ENCODE results near the gene FAM149A. TPM values are rescaled to one million over a fixed set of nuclear protein-coding genes. Genes with fewer than 3 reads are reported as not detected.

The FAM149A gene
- total RNA-seq, 1 donor from 2014 or later, result 0.78 TPM

DNA sequence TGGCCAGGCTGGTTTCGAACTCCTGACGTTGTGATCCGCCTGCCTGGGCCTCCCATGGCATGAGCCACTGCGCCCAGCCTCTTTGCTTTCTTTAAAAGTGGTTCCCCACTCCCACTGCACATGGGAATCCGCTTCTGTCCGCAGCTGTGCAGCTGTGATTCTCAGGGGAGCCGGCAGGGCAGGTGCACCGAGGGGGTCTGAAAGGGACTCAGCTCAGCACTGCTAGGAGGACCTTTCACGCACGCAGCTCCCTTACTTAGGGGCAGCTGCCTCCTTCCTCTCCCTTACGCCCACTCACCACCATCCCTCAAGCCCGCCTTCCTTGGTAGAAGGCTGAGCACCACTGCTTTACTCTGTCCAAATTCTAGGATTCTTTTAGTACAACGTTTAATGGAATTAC lies 46.4 kb downstream of the FAM149A start:
- intact Hi-C loops (cut with micrococcal nuclease), result loop anchor here (5.0 kb wide), 1 partner anchor 436 kb away; no protein-coding TSS in a partner anchor

GRCh38 chr4:186151499-186151898 lies 47.0 kb downstream of the FAM149A start:
- intact Hi-C loops (cut with micrococcal nuclease), result loop anchor here (5.0 kb wide), 1 partner anchor 436 kb away; no protein-coding TSS in a partner anchor

DNA sequence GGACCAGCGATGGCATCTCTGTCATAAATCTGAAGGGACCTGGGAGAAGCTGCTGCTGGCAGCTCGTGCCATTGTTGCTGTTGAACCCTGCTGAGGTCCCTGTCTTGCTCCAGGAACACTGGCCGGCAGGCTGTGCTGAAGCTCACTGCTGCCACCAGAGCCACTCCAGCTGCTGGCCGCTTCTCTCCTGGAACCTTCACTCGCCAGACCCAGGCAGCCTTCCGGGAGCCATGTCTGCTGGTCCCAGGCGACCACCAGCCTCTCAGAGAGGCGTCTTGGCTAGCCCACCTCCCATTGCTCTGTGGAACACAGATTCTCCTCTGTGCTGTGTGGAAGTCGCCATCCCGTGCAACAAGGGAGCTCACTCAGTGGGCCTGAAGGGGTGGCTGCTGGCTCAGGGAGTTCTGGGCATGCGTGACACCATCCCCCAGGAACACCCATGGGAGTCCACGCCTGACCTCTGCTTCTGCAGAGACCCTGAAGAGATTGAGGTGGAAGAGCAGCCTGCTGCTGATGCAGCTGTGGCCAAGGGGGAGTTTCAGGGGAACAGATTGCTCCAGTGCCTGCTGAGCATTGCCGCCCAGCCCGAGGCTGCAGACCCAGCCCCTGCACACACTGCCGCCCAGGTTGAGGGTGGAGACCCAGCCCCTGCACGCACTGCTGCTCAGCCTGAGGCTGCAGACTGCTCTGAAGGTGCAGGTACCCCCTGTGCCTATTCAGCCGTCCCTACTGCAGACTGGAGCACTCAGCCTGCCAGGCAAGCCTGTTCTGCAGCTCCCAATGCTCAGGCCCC lies 53.7 kb downstream of the FAM149A start:
- intact Hi-C loops (cut with micrococcal nuclease), result no loop called here

GRCh38 chr4:186158966-186159365 lies 54.5 kb downstream of the FAM149A start:
- intact Hi-C loops (cut with micrococcal nuclease), result no loop called here

- intact Hi-C loops (cut with micrococcal nuclease), result no loop called here
Observed at GRCh38 chr4:186159613-186160012, 55.1 kb downstream of the FAM149A start.

DNA sequence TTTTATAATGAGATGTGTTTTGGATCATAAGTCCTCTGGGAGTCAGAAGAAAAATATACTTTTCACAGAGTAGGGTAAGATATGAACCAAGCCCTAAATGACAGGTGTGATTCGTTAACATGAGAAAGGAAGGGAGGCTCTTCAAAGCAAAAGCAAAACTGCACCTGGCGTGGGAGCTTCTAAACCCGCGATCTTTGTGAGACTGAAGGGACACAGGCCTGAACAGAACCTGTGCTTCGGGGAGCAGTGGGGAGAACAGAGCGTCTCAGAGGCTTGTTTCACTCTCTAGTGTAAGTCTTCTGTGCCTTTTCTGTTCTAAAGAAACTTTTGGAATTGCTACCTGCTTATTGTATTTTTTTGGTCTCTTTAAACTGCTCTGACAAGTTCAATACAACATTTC lies 56.6 kb downstream of the FAM149A start:
- intact Hi-C loops (cut with micrococcal nuclease), result loop anchor here (1.0 kb wide), 1 partner anchor 29 kb away; no protein-coding TSS in a partner anchor

GRCh38 chr4:186166852-186167512 lies 62.5 kb downstream of the FAM149A start:
- intact Hi-C loops (cut with micrococcal nuclease), result no loop called here

GRCh38 chr4:186167605-186168004 lies 63.1 kb downstream of the FAM149A start:
- intact Hi-C loops (cut with micrococcal nuclease), result no loop called here

GRCh38 chr4:186168750-186169149 lies 64.2 kb downstream of the FAM149A start:
- intact Hi-C loops (cut with micrococcal nuclease), result no loop called here

GRCh38 chr4:186169333-186169944 lies 64.9 kb downstream of the FAM149A start:
- intact Hi-C loops (cut with micrococcal nuclease), result no loop called here

- intact Hi-C loops (cut with micrococcal nuclease), result no loop called here
Observed at GRCh38 chr4:186169945-186170802, 65.7 kb downstream of the FAM149A start.

DNA sequence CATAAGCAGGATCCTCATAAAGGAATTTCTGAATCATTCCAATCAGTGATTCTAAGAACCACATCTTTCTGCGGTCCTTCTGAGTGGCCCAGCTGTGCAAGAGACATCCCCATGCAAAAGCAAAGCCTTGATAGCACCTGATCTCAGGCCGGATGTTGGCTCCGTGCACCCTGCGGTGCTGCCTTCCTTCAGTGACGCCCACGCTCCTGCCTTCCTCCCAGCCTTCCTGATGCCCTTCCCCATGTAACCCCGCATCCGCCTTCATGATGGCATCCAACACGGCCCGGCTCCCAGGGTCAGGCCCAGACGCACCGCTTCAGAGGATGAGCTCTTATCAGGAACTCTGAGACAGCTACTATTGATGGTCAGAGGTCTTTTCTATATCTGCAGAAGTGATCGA lies 66.5 kb downstream of the FAM149A start:
- intact Hi-C loops (cut with micrococcal nuclease), result no loop called here

- intact Hi-C loops (cut with micrococcal nuclease), result no loop called here
Observed at GRCh38 chr4:186172546-186172945, 68.0 kb downstream of the FAM149A start.

- intact Hi-C loops (cut with micrococcal nuclease), result no loop called here
Observed at GRCh38 chr4:186188107-186188506, 83.6 kb downstream of the FAM149A start.

DNA sequence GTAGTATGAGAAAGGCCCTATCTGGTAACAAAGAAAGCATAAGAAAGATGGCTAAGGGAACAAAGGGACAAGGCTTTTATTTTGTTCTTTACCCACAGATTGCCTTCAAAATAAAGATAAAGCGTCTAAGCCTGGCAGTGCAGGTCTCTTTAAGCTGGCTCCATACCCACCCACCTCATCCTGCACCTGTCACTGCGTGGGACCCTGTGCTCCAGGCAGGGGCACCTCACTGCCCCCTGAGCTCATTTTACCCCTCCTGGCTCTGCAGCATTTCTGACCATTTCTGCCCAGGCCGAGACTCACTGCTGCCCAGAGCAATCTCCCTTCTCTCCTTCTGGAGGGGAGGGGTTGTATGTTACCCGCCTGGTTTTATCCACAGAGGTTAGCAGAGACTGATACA lies 85.2 kb downstream of the FAM149A start:
- intact Hi-C loops (cut with micrococcal nuclease), result loop anchor here (1.0 to 10.0 kb wide), 10 partner anchors 28 to 1957 kb away; partner anchors contain the start of genes ACSL1, CCDC110, LRP2BP and TLR3

DNA sequence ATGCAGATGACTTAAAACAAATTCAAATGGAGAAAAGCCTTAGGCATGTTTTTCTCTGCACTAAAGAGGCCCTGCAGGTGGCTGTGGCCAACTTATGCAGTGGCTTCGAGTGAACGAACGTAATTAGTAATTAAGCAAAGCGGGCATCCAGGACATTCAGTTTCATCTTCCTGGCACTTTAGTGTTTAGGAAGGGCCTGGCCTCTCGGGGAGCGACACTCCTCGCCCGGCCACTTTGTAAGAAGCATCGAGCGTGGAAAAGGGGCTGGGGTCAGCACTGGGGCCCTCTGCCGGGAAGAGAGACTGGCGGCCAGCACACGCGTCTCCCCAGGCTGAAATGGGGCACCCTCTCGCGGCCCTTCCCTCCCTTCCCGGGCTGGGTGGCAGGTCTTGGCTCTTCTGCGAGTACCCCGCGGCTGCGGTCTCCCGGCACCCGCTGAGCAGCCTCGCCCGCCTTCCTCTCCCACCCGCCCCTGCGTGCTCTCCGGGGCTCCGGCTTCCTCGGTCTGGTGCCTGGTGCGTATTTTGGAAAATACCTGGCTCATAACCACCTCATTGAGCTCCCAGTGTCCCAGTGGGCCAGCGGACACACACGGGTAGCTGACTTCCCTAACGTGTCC lies 86.2 kb downstream of the FAM149A start:
- intact Hi-C loops (cut with micrococcal nuclease), result loop anchor here (1.0 to 10.0 kb wide), 11 partner anchors 29 to 1958 kb away; partner anchors contain the start of genes ACSL1, CCDC110, LRP2BP and TLR3

- intact Hi-C loops (cut with micrococcal nuclease), result loop anchor here (1.0 to 10.0 kb wide), 9 partner anchors 10 to 1959 kb away; partner anchors contain the start of genes ACSL1, CCDC110, LRP2BP and UFSP2
Observed at GRCh38 chr4:186191200-186192065, 86.9 kb downstream of the FAM149A start, which contains the start of gene CYP4V2. Gene CYP4V2 (plus strand): TSS chr4:186191567. CDS start chr4:186191824, 257 bp downstream.

- intact Hi-C loops (cut with micrococcal nuclease), result loop anchor here (1.0 to 10.0 kb wide), 4 partner anchors 9 to 1960 kb away; partner anchors contain the start of gene ACSL1
Observed at GRCh38 chr4:186192066-186192612, 87.6 kb downstream of the FAM149A start.

DNA sequence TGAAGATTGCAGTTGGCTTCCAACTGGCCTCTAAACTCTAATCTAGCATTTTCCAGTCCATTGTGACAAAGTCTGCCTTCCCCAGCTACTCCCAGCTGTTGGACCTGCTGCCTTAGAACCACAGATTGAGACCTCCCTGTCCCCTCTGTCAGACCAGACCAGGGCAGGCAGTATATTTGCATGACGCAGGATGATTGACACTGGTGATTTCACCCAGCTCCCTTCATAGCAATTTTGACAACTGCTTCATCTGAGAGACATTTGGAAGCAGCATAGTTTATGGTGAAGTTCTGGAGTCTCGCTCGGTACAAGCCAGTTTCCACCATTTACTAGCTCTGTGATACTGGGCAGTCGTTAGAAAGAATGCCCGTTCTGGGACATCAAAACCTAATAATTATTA lies 89.3 kb downstream of the FAM149A start:
- intact Hi-C loops (cut with micrococcal nuclease), result loop anchor here (1.0 to 10.0 kb wide), 4 partner anchors 100 to 1962 kb away; partner anchors contain the start of gene ACSL1

All from T-helper 1 cell treated with Interleukin-12 subunit alpha and Interleukin-12 subunit beta and Interleukin-4 antibody, amounts not matched to agents 30 ng/mL and 1 ng/mL, for 36 hours (primary cell).